Esophagus squamous epithelium (tissue), 5 donors: ENCODE results near the gene GADD45G. TPM values are rescaled to one million over a fixed set of nuclear protein-coding genes. Genes with fewer than 3 reads are reported as not detected.
A peak's percentile ranks its signal among the peaks of the same experiment; 100 is the strongest.

ENCODE experiments used
- DNase-seq: peaks from one replicate; lab custom pipeline; 2025; lab: John Stamatoyannopoulos, UW
- H3K27ac ChIP-seq, 4 donors: fragments of 200-600 bp; sonication (generic); one replicate each; pipeline ENCODE4 v1.5.1; 2016 to 2019; ENCODE audit warnings: mild to moderate bottlenecking in 1 of 4
- H3K27me3 ChIP-seq, 4 donors: fragments of 200-600 bp; sonication (generic); 1 replicate in 3 of 4; 2 replicates in 1 of 4; pipeline versions ENCODE4 v1.5.1 to v1.6.0; 2017 to 2021; ENCODE audit warnings: antibody characterized with exemption in 1 of 4
- H3K36me3 ChIP-seq, 3 donors: fragments of 200-600 bp; sonication (generic); one replicate each; pipeline ENCODE4 v1.5.1; 2016 to 2019
- H3K4me1 ChIP-seq, 3 donors: fragments of 200-600 bp; sonication (generic); one replicate each; pipeline ENCODE4 v1.5.1; 2017 to 2019
- H3K4me3 ChIP-seq, 4 donors: fragments of 200-600 bp; sonication (generic); 1 replicate in 3 of 4; 2 replicates in 1 of 4; pipeline ENCODE4 v1.5.1; 2016 to 2019; ENCODE audit warnings: mild to moderate bottlenecking in 2 of 4, moderate library complexity in 1 of 4
- H3K9me3 ChIP-seq, 3 donors: fragments of 200-600 bp; sonication (generic); one replicate each; pipeline ENCODE4 v1.5.1; 2016 to 2019
- POLR2A ChIP-seq, 4 donors: fragments of 450-650 bp; IDR thresholded peaks; one replicate each; pipeline ENCODE4 v1.6.1; 2017; ENCODE audit warnings: antibody characterized with exemption in 4 of 4, mild to moderate bottlenecking in 4 of 4, moderate library complexity in 3 of 4
- WGBS, 2 donors: methylation state at CpG; one replicate each; pipeline ENCODE4 v1.1.5; 2018; 5-methylcytosine and 5-hydroxymethylcytosine counted together
- intact Hi-C: fragments of 100-400 bp; cut with DNase I; formaldehyde crosslinking; loops from one replicate; pipeline ENCODE4 v1.15.0; 2022
- total RNA-seq, 4 donors: library from RNA; depleted of rRNA; stranded (reverse); fragments of >200 nt; gene quantifications; one replicate each; pipeline ENCODE4 v1.1.0, GENCODE V29; 2016
- TF ChIP-seq, protein P1 (sequence below), 6 experiments: fragments of 450-650 bp in 4 of 6; fragments of 200-600 bp in 2 of 6; sonication (generic) in 2 of 6; IDR thresholded peaks; one replicate each; pipeline ENCODE4 v1.5.1; 2016 to 2019; ENCODE audit warnings: antibody characterized with exemption in 6 of 6, mild to moderate bottlenecking in 4 of 6, moderate library complexity in 4 of 6
- donor health status: DM: yes; HTN: yes; CAD: no.

Gene GADD45G
- total RNA-seq, 4 donors from 2014 or later = 1.8 to 18.7 (median 8.5) TPM

DNA sequence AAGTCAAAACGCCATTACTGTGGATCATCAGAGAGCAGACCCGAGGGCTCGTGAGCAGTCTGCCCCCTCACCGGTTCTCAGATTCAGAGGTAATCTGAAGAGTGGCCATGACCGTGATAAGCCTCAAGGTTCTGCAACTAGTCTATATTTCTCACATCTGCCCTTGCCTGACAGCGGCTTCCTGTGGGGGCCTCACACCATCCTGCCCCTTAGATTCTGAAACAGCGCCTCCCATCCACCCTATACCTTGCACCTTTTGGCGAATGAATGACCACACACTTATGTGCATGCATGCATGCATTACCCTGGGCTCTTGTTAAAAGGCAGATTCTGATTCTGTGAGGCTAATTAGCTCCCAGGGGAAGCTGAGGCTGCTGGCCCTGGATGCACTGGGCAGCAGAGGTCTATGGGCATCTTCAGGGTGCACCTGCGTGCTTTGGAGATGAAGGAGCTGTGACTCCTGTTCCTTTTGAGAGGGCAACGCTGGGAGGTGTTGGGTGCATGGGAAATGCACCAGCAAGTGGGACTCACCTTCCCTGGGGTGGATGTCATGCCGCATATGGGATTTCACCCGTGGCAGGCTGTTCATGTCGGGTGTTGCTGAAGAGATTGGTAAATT lies 7.8 kb upstream of the GADD45G start:
- WGBS, 2 donors = 67 to 83% methylated on average over 9 to 11 of the region's 13 CpGs
- DNase-seq = no peak

DNA sequence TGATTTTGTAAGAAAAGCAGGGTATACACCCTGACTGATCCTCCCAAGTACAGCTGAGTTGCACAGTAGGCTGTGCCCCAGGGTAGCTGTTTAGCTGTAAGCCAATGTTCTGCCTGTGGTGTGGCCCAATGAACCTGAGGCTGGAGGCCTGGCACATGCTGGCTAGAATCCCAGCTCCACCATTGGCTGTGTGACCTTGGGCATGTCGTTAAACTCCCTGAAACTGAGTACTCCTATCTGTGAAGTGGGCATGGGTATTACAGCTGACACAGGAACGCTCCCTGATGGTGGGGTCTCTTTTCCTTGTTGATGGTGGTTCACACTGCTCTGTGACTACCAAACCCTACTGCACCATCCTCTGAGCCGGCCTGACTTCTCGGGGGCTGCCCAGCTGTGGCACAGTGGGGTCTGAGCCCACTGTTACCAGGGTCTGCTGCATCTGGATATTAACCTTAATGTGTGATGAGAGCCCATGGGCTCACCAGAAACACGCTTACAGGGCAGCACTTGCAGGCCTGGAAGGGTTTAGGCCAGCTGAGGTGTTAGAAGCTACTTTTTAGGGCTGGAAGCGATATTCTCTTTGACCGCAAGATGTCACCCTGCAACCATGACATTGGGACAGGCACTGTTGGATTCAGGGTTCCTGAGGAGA lies 7.0 kb upstream of the GADD45G start:
- Histone ChIP-seq H3K4me3 (no peak overlapping the region), H3K27me3 (peaks cover 0 to 22% (median 0%) of the 10 kb centered on the region in 4 donors), H3K27ac (no peak overlapping the region), H3K36me3 (no peaks in the 10 kb centered on the region), H3K4me1 (peaks cover 0 to 3% (median 2%) of the 10 kb centered on the region in 3 donors), H3K9me3 (no peaks in the 10 kb centered on the region)
- WGBS, 2 donors = 8 to 42% methylated on average over 2 of the region's 7 CpGs
- intact Hi-C loops = no loop called here
- no peak for DNase-seq
- TF ChIP-seq, protein P1, sequence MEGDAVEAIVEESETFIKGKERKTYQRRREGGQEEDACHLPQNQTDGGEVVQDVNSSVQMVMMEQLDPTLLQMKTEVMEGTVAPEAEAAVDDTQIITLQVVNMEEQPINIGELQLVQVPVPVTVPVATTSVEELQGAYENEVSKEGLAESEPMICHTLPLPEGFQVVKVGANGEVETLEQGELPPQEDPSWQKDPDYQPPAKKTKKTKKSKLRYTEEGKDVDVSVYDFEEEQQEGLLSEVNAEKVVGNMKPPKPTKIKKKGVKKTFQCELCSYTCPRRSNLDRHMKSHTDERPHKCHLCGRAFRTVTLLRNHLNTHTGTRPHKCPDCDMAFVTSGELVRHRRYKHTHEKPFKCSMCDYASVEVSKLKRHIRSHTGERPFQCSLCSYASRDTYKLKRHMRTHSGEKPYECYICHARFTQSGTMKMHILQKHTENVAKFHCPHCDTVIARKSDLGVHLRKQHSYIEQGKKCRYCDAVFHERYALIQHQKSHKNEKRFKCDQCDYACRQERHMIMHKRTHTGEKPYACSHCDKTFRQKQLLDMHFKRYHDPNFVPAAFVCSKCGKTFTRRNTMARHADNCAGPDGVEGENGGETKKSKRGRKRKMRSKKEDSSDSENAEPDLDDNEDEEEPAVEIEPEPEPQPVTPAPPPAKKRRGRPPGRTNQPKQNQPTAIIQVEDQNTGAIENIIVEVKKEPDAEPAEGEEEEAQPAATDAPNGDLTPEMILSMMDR (IDR thresholded peaks at IDR 0.05) = peak; percentile 57 to 84 (median 70)
- TF ChIP-seq POLR2A (IDR thresholded peaks at IDR 0.05) = no peak

More for the DNA sequence above, 7.8 kb upstream of the GADD45G start:
- Histone ChIP-seq H3K9me3 (no peaks in the 10 kb centered on the region), H3K27ac (no peak overlapping the region), H3K36me3 (no peaks in the 10 kb centered on the region), H3K27me3 (peaks cover 0 to 24% (median 0%) of the 10 kb centered on the region in 4 donors), H3K4me3 (no peak overlapping the region), H3K4me1 (no peaks in the 10 kb centered on the region)
- TF ChIP-seq, protein P1 (IDR thresholded peaks at IDR 0.05) = no peak
- no peak for TF ChIP-seq POLR2A (IDR thresholded peaks at IDR 0.05)
- intact Hi-C loops = no loop called here

DNA sequence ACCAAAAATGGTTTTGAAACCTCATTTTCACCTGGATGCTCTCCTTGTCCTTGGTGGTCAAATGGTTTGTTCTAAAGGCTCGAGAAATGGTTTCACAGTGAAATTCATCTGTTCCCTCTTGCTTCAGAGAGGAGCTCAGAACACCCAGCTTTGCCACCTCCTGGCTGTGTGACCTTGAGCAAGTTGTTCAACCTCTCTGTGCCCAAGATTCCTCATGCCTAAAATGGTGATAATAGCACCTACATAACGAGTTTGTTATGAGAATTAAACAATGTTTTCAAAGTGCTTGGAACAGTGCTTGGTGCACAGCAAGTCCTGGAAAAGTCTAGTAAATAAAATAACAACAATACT lies 6.5 kb upstream of the GADD45G start:
- Histone ChIP-seq H3K27ac (no peak overlapping the region), H3K9me3 (no peaks in the 10 kb centered on the region), H3K27me3 (peaks cover 0 to 17% (median 0%) of the 10 kb centered on the region in 4 donors), H3K4me3 (no peak overlapping the region), H3K36me3 (no peaks in the 10 kb centered on the region), H3K4me1 (peaks cover 0 to 8% (median 7%) of the 10 kb centered on the region in 3 donors)
- no peak for DNase-seq
- intact Hi-C loops = no loop called here
- TF ChIP-seq, protein P1 (IDR thresholded peaks at IDR 0.05) = no peak
- no peak for TF ChIP-seq POLR2A (IDR thresholded peaks at IDR 0.05)
- WGBS, 2 donors = 0% methylated on average over 2 of the region's 2 CpGs

DNA sequence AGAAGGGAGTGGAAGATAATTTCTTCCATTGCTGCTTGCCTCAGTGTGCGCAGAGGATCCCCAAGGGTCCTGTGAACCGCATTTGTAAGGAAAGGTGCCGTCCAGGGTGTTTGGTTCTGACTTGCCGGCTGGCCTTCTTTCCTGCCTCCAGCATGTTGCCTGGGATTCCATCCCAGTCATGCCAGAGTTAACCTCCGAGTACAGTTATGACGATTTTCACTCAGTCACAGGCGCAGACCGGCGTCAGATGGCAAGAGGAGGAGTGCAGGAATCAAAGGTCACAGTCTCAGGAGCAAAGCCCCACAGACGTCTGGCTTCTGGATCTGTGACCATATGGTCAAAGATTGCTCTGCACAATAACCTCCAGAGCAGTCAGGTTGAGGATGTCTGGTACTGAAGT lies 5.9 kb upstream of the GADD45G start:
- no peak overlapping the region for H3K27ac ChIP-seq
- no peaks in the 10 kb centered on the region for H3K36me3 ChIP-seq
- H3K9me3 ChIP-seq = no peaks in the 10 kb centered on the region
- peaks cover 0 to 17% (median 0%) of the 10 kb centered on the region in 4 donors for H3K27me3 ChIP-seq
- intact Hi-C loops = no loop called here
- H3K4me1 ChIP-seq = peaks cover 4 to 14% (median 13%) of the 10 kb centered on the region in 3 donors
- no peak for DNase-seq
- H3K4me3 ChIP-seq = no peak overlapping the region
- TF ChIP-seq, protein P1 (IDR thresholded peaks at IDR 0.05) = no peak
- no peak for TF ChIP-seq POLR2A (IDR thresholded peaks at IDR 0.05)
- 30 to 54% methylated on average over 10 of the region's 10 CpGs for WGBS, 2 donors

DNA sequence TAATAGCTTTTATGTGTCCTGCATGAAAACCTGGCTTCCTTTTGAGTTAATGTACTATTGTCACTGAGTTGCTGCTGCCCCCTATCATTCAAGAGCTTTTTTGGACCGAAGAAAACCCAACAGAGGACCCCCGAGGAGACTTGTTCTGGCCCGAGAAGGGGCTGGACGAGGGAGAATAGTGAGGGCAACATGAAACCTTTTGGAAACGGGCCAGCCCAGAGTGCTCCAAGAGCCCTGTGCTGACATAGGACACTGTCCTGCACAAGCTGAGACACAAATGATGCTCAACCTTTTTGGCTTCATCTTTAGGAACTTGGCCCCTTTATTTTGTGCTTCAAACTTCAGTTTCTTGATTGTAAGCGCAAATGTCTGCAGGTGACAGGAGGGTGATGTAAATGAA lies 4.0 kb upstream of the GADD45G start:
- Histone ChIP-seq H3K27ac (no peak overlapping the region), H3K4me3 (no peak overlapping the region), H3K36me3 (no peaks in the 10 kb centered on the region), H3K9me3 (no peaks in the 10 kb centered on the region), H3K4me1 (peaks cover 13 to 33% (median 30%) of the 10 kb centered on the region in 3 donors), H3K27me3 (peaks cover 0 to 13% (median 0%) of the 10 kb centered on the region in 4 donors)
- TF ChIP-seq, protein P1 (IDR thresholded peaks at IDR 0.05) = no peak
- no peak for TF ChIP-seq POLR2A (IDR thresholded peaks at IDR 0.05)
- no peak for DNase-seq
- 66 to 81% methylated on average over 5 to 6 of the region's 6 CpGs for WGBS, 2 donors
- intact Hi-C loops = loop anchor here (5.0 to 10.0 kb wide), 2 partner anchors 324 to 396 kb away; no protein-coding TSS in a partner anchor
